PC-3 (cell line): Measurements from ENCODE around the gene DNAJB2. TPM values are rescaled to one million over a fixed set of nuclear protein-coding genes. Genes with fewer than 3 reads are reported as not detected.

Experiments used
- ATAC-seq: fragments of 200-7000 bp; cut with Tn5 transposase; 2 replicates; pipeline ENCODE4 v1.9.1; 2020; ENCODE audit warnings: mild to moderate bottlenecking, moderate library complexity
- BruUV-seq: library from RNA; stranded (reverse); fragments of 400-500 nt; replicated peaks from 2 replicates; lab custom pipeline; 2021; lab: Mats Ljungman, UMichigan
- CTCF ChIA-PET: fragments of 300-600 bp; sonication (Branson Sonifier 250); formaldehyde crosslinking; loops from one replicate; lab custom pipeline; 2022; ENCODE audit warnings: antibody characterized with exemption; lab: Charles Lee
- POLR2A ChIA-PET: fragments of 300-600 bp; sonication (Branson Sonifier 250); formaldehyde crosslinking; loops from one replicate; lab custom pipeline; 2022; ENCODE audit warnings: antibody characterized with exemption; ENCODE audit not compliant: unreplicated experiment; lab: Charles Lee
- DNase-seq: peaks from one replicate; pipeline ENCODE4 v3.0.0-alpha.2; 2015
- H2AFZ ChIP-seq: fragments of 300-600 bp; sonication (generic); 2 replicates; pipeline ENCODE4 v1.6.0; 2016; ENCODE audit warnings: antibody characterized with exemption, low read length
- H3F3A ChIP-seq: fragments of 300-600 bp; sonication (generic); one replicate; pipeline ENCODE4 v1.6.0; 2017; ENCODE audit warnings: antibody characterized with exemption, low read length, control low read depth, mild to moderate bottlenecking; ENCODE audit not compliant: unreplicated experiment
- H3K27ac ChIP-seq: fragments of 300-600 bp; sonication (generic); 2 replicates; pipeline ENCODE4 v1.5.1; 2016; ENCODE audit warnings: mild to moderate bottlenecking, low read length
- H3K27me3 ChIP-seq: fragments of 300-600 bp; sonication (generic); 2 replicates; pipeline ENCODE4 v1.6.1; 2016; ENCODE audit warnings: low read length, mixed read lengths
- H3K36me3 ChIP-seq: fragments of 300-600 bp; sonication (generic); 2 replicates; pipeline ENCODE4 v1.6.1; 2016; ENCODE audit warnings: low read depth, mixed run types, low read length, mixed read lengths
- H3K4me1 ChIP-seq: fragments of 300-600 bp; sonication (generic); 2 replicates; pipeline ENCODE4 v1.5.1; 2016; ENCODE audit warnings: low read length; ENCODE audit not compliant: insufficient read depth
- H3K4me2 ChIP-seq: fragments of 300-600 bp; sonication (generic); 2 replicates; pipeline ENCODE4 v1.6.0; 2016; ENCODE audit warnings: low read length
- H3K4me3 ChIP-seq: fragments of 300-600 bp; sonication (generic); 2 replicates; pipeline ENCODE4 v1.5.1; 2016; ENCODE audit warnings: mild to moderate bottlenecking, low read length, mixed read lengths
- H3K79me2 ChIP-seq: fragments of 300-600 bp; sonication (generic); 2 replicates; pipeline ENCODE4 v1.6.1; 2017; ENCODE audit warnings: low read length, mixed read lengths
- H3K9ac ChIP-seq: fragments of 300-600 bp; sonication (generic); 2 replicates; pipeline ENCODE4 v1.6.0; 2016; ENCODE audit warnings: mild to moderate bottlenecking, low read length
- H3K9me2 ChIP-seq: fragments of 300-600 bp; sonication (generic); replicated peaks from 2 replicates; pipeline ENCODE4 v1.6.1; 2016; ENCODE audit warnings: mixed run types, low read length, mixed read lengths
- H3K9me3 ChIP-seq: fragments of 300-600 bp; sonication (generic); 2 replicates; pipeline ENCODE4 v1.6.1; 2016; ENCODE audit warnings: low read length, mixed read lengths
- H4K20me1 ChIP-seq: fragments of 300-600 bp; sonication (generic); 2 replicates; pipeline ENCODE4 v1.6.1; 2016; ENCODE audit warnings: low read length, mixed read lengths
- CTCF ChIP-seq: fragments of 300-600 bp; sonication (generic); conservative IDR thresholded peaks from 2 replicates; pipeline ENCODE4 v1.5.1; 2017; ENCODE audit warnings: antibody characterized with exemption, low read depth, mild to moderate bottlenecking, low read length
- EZH2 ChIP-seq: fragments of 300-600 bp; sonication (generic); IDR thresholded peaks from one replicate; pipeline ENCODE4 v1.6.1; 2017; ENCODE audit warnings: antibody characterized with exemption, mild to moderate bottlenecking, low read length; ENCODE audit not compliant: unreplicated experiment
- EZH2phosphoT487 ChIP-seq: fragments of 300-600 bp; sonication (generic); IDR thresholded peaks from 2 replicates; pipeline ENCODE4 v1.6.1; 2018; ENCODE audit warnings: mild to moderate bottlenecking, antibody characterized with exemption, low read length, borderline replicate concordance
- intact Hi-C: fragments of 100-400 bp; cut with micrococcal nuclease; formaldehyde crosslinking; loops from 2 replicates; pipeline ENCODE4 v1.9.0; 2023
- total RNA-seq: library from RNA; depleted of rRNA; stranded (reverse); fragments of >200 nt; gene quantifications from 2 replicates; pipeline ENCODE4 v1.2.3, GENCODE V29; 2014

Gene DNAJB2
- total RNA-seq, 1 experiment from 2014 or later = 62.3 TPM

DNA sequence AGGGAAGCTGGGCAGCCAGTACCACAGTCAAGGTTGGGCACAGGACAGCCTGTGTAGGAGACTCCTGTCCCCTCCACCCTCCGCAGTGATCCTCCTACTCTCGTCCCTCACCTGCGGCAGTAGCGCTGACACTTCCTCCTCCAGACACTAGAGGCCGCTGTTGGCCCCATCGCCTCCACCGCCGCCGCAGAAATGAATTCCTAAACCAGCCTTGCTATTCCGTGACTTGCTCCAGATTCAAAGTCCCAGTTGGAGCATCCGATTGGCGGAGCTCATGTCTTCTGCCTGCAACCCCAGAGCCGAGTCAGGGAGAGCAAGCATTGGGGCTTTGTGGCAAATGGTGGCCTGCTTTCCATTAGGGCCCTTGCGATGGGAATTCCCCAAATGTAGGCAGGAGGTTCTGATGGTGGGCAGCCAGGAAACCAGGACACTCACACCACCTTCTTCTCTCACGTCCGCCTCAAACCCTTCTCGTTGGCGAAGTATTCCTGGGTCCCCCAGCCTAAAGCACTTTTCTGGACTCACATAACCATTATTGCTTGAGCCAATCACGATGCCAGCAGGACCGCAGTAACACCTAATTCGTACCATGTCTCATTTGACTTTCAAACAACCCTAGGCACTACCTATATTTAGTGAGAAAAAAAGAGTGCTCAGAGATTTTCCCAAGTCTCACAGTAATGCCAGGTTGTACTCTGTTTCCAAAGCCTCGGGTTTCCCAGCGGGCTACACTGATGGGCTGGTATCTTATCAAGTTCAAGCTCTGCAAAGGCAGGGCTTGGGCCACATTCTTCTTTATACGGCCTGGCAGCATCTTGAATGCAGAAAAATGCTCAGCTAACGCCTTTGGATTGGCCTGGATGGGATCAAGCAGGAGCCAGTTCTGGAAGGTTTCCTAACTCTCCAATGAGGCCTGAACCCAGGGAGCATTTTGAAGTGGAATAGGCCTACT is 1.2 kb upstream of the DNAJB2 start:
- Histone ChIP-seq H3K27me3 (no peaks in the 10 kb centered on the region), H3K4me1 (peaks cover 43% of the 10 kb centered on the region), H3K4me3 (peak overlapping the region; percentile 36; the same call in 1 of the 2 replicates), H2AFZ (peak overlapping the region; percentile 56), H3K9me3 (no peaks in the 10 kb centered on the region), H3K36me3 (no peaks in the 10 kb centered on the region), H3K27ac (peak overlapping the region; percentile 85), H3K4me2 (peak overlapping the region; percentile 73), H3K9me2 (no peaks in the 10 kb centered on the region), H3F3A (no peaks in the 10 kb centered on the region), H4K20me1 (no peaks in the 10 kb centered on the region), H3K9ac (peak overlapping the region; percentile 12; the same call in 1 of the 2 replicates), H3K79me2 (peaks cover 11% of the 10 kb centered on the region)
- ChIA-PET CTCF (interaction anchor here (1.0 to 3.5 kb wide), 3 partner anchors 17 to 282 kb away, joined by 3 to 39 read pairs (median 10); no protein-coding TSS in a partner anchor), POLR2A (interaction anchor here (0.6 to 1.2 kb wide), 2 partner anchors 24 to 110 kb away, joined by 14 to 20 read pairs; partner anchors contain the start of genes DNPEP and TUBA4A)
- DNase-seq = peak; percentile 85
- ATAC-seq = peak; percentile 5; the same call in 1 of the 2 replicates
- intact Hi-C loops = loop anchor here (2.0 kb wide), 1 partner anchor 59 kb away; the partner anchor contains the start of gene ABCB6
- no TSS peak for BruUV-seq
- TF ChIP-seq EZH2phosphoT487 (no peak), EZH2 (no peak), CTCF (peak; percentile 94)

GRCh38 chr2:219278655-219279150 is 463 bp upstream of the DNAJB2 start:
- ChIA-PET CTCF (interaction anchor here (0.5 to 3.5 kb wide), 5 partner anchors 16 to 595 kb away, joined by 3 to 39 read pairs (median 4); no protein-coding TSS in a partner anchor), POLR2A (interaction anchor here (0.6 to 1.2 kb wide), 5 partner anchors 16 to 873 kb away, joined by 4 to 20 read pairs (median 5); partner anchors contain the start of genes DNPEP and TUBA4A)
- no peak for TF ChIP-seq EZH2
- TF ChIP-seq CTCF = no peak
- no peak for TF ChIP-seq EZH2phosphoT487
- Histone ChIP-seq H3K36me3 (no peaks in the 10 kb centered on the region), H3K4me3 (peak overlapping the region; percentile 36), H3K27me3 (no peaks in the 10 kb centered on the region), H4K20me1 (no peaks in the 10 kb centered on the region), H3K4me1 (peaks cover 40% of the 10 kb centered on the region), H2AFZ (0 out of 2 replicates have a peak overlapping the region, but pooled peaks have one; percentile 4), H3F3A (no peaks in the 10 kb centered on the region), H3K9ac (peak overlapping the region; percentile 12; the same call in 1 of the 2 replicates), H3K79me2 (peaks cover 11% of the 10 kb centered on the region), H3K4me2 (peak overlapping the region; percentile 73), H3K27ac (peak overlapping the region; percentile 85), H3K9me2 (no peaks in the 10 kb centered on the region), H3K9me3 (no peaks in the 10 kb centered on the region)
- intact Hi-C loops = loop anchor here (1.0 to 2.0 kb wide), 4 partner anchors 16 to 118 kb away; partner anchors contain the start of genes ABCB6 and NHEJ1
- no peak for ATAC-seq
- no peak for DNase-seq
- BruUV-seq = TSS peak; percentile 75
